HepG2 (cell line): ENCODE measurements around the gene TNNT3. TPM values are rescaled to one million over a fixed set of nuclear protein-coding genes. Genes with fewer than 3 reads are reported as not detected.

Source experiments
- CCAR2 ChIP-seq: fragments of 200-400 bp; formaldehyde crosslinking; optimal IDR thresholded peaks from 2 replicates; pipeline ENCODE3; 2018; ENCODE audit warnings: low read depth, mild to moderate bottlenecking, low read length, moderate library complexity
- PCBP1 ChIP-seq: fragments of 200-400 bp; formaldehyde crosslinking; IDR thresholded peaks from 2 replicates; pipeline ENCODE4 v1.6.1; 2017; ENCODE audit warnings: mild to moderate bottlenecking, low read depth, low read length, borderline replicate concordance
- RAD21 ChIP-seq: fragments of 450-650 bp; formaldehyde crosslinking; IDR thresholded peaks from 2 replicates; pipeline ENCODE4 v1.5.0; 2020; ENCODE audit warnings: mild to moderate bottlenecking
- RBM39 ChIP-seq: fragments of 200-400 bp; formaldehyde crosslinking; IDR thresholded peaks from one replicate; pipeline ENCODE4 v1.6.1; 2018; ENCODE audit warnings: antibody characterized with exemption, mild to moderate bottlenecking, low read depth, low read length; ENCODE audit not compliant: poor library complexity, severe bottlenecking
- ZFX ChIP-seq: sonication (generic); formaldehyde crosslinking; IDR thresholded peaks from 2 replicates; pipeline ENCODE4 v1.4.0; 2020; ENCODE audit warnings: mild to moderate bottlenecking, low read depth, missing genetic modification reagents, moderate library complexity
- ZSCAN25 ChIP-seq: sonication (generic); formaldehyde crosslinking; IDR thresholded peaks from 2 replicates; pipeline ENCODE4 v1.8.0; 2022; ENCODE audit warnings: mild to moderate bottlenecking, missing genetic modification reagents
- polyA plus RNA-seq, 8 experiments: library from polyadenylated mRNA; depleted of rRNA in 3 of 8; stranded (reverse) in 7 of 8; unstranded in 1 of 8; fragments of >200 nt; fragmentation: Illumina TruSeq in 4 of 8; extraction: Trizol in 4 of 8; gene quantifications; 2 replicates each; pipeline versions ENCODE4 v1.2.1 to v1.2.3, GENCODE V29; 2011 to 2016; ENCODE audit warnings: low read depth in 4 of 8, missing spikeins in 1 of 8, mixed read lengths in 1 of 8; ENCODE audit not compliant: insufficient read depth in 1 of 8
- total RNA-seq, 5 experiments: library from RNA; depleted of rRNA; stranded (reverse); fragments of >200 nt; fragmentation: Illumina TruSeq; extraction: Trizol; gene quantifications; 2 replicates each; pipeline ENCODE4 v1.2.3, GENCODE V29; 2016; ENCODE audit warnings: low read depth in 1 of 5
- TF ChIP-seq, protein P1 (sequence below): sonication (generic); formaldehyde crosslinking; IDR thresholded peaks from 2 replicates; pipeline ENCODE4 v1.5.1; 2020; ENCODE audit warnings: mild to moderate bottlenecking, moderate library complexity, missing genetic modification reagents
- TF ChIP-seq, protein P2 (sequence below): sonication (generic); formaldehyde crosslinking; IDR thresholded peaks from 2 replicates; pipeline ENCODE4 v1.5.0; 2020; ENCODE audit warnings: mild to moderate bottlenecking, missing genetic modification reagents, moderate library complexity
- TF ChIP-seq, protein P3 (sequence below): sonication (generic); formaldehyde crosslinking; IDR thresholded peaks from 2 replicates; pipeline ENCODE4 v1.4.0; 2020; ENCODE audit warnings: mild to moderate bottlenecking, missing genetic modification reagents
- TF ChIP-seq, protein P4 (sequence below): sonication (generic); formaldehyde crosslinking; IDR thresholded peaks from 2 replicates; pipeline ENCODE4 v1.5.0; 2020; ENCODE audit warnings: mild to moderate bottlenecking, missing genetic modification reagents, borderline replicate concordance
- TF ChIP-seq, protein P5 (sequence below): IDR thresholded peaks from 2 replicates; pipeline ENCODE4 v1.6.1; 2012; ENCODE audit warnings: low read depth, low read length, improper control_type of control experiment

The TNNT3 gene
- total and polyA plus RNA-seq, 2 of the 13 experiments (the other 11 are each of a cell fraction or from before 2014, with no cell fraction given), result not detected

DNA sequence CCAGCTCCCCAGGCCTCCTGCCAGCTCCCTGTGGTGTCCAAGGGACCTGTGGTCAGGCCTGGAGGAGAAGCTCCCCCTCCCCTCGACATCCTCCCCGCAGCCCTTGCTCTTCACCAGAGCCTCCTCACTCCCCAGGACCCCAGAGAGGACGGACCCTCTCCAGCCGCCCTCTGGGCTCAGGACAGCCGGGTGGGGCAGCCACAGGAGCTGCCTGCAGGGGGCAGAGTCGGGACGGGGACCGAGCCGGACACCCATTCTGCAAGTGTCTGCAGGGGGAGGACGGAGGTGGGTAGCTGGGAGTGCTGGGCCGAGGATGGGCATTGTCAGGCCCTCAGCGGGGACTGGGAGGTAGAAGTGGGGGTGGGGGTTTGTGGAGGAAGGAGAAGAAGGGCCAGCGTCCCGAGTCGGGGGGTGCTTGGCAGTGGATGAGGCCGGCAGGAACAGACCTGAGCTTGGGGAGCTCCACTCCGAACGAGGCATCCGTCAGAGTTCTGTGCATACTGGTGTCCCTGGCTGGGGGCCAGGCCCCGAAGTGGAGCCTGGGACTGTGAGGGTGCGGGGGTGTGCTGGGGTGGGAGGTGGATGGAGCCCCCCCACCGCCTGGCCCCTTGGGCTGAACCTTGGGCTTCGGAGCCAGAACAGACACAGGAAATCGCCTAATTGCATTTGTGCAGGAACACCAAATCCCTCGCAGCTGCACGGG, 43.0 kb upstream of the TNNT3 start (continued):
- TF ChIP-seq, protein P1, sequence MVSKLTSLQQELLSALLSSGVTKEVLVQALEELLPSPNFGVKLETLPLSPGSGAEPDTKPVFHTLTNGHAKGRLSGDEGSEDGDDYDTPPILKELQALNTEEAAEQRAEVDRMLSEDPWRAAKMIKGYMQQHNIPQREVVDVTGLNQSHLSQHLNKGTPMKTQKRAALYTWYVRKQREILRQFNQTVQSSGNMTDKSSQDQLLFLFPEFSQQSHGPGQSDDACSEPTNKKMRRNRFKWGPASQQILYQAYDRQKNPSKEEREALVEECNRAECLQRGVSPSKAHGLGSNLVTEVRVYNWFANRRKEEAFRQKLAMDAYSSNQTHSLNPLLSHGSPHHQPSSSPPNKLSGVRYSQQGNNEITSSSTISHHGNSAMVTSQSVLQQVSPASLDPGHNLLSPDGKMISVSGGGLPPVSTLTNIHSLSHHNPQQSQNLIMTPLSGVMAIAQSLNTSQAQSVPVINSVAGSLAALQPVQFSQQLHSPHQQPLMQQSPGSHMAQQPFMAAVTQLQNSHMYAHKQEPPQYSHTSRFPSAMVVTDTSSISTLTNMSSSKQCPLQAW (CRISPR knock-in tag), result 0 out of 2 replicates have a peak, but pooled peaks have one; percentile 43
- TF ChIP-seq, protein P2, sequence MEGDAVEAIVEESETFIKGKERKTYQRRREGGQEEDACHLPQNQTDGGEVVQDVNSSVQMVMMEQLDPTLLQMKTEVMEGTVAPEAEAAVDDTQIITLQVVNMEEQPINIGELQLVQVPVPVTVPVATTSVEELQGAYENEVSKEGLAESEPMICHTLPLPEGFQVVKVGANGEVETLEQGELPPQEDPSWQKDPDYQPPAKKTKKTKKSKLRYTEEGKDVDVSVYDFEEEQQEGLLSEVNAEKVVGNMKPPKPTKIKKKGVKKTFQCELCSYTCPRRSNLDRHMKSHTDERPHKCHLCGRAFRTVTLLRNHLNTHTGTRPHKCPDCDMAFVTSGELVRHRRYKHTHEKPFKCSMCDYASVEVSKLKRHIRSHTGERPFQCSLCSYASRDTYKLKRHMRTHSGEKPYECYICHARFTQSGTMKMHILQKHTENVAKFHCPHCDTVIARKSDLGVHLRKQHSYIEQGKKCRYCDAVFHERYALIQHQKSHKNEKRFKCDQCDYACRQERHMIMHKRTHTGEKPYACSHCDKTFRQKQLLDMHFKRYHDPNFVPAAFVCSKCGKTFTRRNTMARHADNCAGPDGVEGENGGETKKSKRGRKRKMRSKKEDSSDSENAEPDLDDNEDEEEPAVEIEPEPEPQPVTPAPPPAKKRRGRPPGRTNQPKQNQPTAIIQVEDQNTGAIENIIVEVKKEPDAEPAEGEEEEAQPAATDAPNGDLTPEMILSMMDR (CRISPR knock-in tag), result peak; percentile 83
- TF ChIP-seq RAD21 (peak; percentile 45), PCBP1 (0 out of 2 replicates have a peak, but pooled peaks have one; percentile 55), ZFX (CRISPR knock-in tag) (0 out of 2 replicates have a peak, but pooled peaks have one; percentile 26), CCAR2 (no peak), ZSCAN25 (CRISPR knock-in tag) (peak; percentile 56; the same call in 1 of the 2 replicates), RBM39 (peak; percentile 33)
- TF ChIP-seq, protein P3, sequence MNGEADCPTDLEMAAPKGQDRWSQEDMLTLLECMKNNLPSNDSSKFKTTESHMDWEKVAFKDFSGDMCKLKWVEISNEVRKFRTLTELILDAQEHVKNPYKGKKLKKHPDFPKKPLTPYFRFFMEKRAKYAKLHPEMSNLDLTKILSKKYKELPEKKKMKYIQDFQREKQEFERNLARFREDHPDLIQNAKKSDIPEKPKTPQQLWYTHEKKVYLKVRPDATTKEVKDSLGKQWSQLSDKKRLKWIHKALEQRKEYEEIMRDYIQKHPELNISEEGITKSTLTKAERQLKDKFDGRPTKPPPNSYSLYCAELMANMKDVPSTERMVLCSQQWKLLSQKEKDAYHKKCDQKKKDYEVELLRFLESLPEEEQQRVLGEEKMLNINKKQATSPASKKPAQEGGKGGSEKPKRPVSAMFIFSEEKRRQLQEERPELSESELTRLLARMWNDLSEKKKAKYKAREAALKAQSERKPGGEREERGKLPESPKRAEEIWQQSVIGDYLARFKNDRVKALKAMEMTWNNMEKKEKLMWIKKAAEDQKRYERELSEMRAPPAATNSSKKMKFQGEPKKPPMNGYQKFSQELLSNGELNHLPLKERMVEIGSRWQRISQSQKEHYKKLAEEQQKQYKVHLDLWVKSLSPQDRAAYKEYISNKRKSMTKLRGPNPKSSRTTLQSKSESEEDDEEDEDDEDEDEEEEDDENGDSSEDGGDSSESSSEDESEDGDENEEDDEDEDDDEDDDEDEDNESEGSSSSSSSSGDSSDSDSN, result 0 out of 2 replicates have a peak, but pooled peaks have one; percentile 18
- TF ChIP-seq, protein P4, sequence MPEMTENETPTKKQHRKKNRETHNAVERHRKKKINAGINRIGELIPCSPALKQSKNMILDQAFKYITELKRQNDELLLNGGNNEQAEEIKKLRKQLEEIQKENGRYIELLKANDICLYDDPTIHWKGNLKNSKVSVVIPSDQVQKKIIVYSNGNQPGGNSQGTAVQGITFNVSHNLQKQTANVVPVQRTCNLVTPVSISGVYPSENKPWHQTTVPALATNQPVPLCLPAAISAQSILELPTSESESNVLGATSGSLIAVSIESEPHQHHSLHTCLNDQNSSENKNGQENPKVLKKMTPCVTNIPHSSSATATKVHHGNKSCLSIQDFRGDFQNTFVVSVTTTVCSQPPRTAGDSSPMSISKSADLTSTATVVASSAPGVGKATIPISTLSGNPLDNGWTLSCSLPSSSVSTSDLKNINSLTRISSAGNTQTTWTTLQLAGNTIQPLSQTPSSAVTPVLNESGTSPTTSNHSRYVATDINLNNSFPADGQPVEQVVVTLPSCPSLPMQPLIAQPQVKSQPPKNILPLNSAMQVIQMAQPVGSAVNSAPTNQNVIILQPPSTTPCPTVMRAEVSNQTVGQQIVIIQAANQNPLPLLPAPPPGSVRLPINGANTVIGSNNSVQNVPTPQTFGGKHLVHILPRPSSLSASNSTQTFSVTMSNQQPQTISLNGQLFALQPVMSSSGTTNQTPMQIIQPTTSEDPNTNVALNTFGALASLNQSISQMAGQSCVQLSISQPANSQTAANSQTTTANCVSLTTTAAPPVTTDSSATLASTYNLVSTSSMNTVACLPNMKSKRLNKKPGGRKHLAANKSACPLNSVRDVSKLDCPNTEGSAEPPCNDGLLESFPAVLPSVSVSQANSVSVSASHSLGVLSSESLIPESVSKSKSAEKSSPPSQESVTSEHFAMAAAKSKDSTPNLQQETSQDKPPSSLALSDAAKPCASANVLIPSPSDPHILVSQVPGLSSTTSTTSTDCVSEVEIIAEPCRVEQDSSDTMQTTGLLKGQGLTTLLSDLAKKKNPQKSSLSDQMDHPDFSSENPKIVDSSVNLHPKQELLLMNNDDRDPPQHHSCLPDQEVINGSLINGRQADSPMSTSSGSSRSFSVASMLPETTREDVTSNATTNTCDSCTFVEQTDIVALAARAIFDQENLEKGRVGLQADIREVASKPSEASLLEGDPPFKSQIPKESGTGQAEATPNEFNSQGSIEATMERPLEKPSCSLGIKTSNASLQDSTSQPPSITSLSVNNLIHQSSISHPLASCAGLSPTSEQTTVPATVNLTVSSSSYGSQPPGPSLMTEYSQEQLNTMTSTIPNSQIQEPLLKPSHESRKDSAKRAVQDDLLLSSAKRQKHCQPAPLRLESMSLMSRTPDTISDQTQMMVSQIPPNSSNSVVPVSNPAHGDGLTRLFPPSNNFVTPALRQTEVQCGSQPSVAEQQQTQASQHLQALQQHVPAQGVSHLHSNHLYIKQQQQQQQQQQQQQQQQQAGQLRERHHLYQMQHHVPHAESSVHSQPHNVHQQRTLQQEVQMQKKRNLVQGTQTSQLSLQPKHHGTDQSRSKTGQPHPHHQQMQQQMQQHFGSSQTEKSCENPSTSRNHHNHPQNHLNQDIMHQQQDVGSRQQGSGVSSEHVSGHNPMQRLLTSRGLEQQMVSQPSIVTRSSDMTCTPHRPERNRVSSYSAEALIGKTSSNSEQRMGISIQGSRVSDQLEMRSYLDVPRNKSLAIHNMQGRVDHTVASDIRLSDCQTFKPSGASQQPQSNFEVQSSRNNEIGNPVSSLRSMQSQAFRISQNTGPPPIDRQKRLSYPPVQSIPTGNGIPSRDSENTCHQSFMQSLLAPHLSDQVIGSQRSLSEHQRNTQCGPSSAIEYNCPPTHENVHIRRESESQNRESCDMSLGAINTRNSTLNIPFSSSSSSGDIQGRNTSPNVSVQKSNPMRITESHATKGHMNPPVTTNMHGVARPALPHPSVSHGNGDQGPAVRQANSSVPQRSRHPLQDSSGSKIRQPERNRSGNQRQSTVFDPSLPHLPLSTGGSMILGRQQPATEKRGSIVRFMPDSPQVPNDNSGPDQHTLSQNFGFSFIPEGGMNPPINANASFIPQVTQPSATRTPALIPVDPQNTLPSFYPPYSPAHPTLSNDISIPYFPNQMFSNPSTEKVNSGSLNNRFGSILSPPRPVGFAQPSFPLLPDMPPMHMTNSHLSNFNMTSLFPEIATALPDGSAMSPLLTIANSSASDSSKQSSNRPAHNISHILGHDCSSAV, result no peak
- TF ChIP-seq, protein P5, sequence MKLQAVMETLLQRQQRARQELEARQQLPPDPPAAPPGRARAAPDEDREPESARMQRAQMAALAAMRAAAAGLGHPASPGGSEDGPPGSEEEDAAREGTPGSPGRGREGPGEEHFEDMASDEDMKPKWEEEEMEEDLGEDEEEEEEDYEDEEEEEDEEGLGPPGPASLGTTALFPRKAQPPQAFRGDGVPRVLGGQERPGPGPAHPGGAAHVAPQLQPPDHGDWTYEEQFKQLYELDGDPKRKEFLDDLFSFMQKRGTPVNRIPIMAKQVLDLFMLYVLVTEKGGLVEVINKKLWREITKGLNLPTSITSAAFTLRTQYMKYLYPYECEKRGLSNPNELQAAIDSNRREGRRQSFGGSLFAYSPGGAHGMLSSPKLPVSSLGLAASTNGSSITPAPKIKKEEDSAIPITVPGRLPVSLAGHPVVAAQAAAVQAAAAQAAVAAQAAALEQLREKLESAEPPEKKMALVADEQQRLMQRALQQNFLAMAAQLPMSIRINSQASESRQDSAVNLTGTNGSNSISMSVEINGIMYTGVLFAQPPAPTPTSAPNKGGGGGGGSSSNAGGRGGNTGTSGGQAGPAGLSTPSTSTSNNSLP, result no peak
